K562 (cell line): ENCODE measurements around the gene RNF41. TPM values are rescaled to one million over a fixed set of nuclear protein-coding genes. Genes with fewer than 3 reads are reported as not detected.
A peak's percentile ranks its signal among the peaks of the same experiment; 100 is the strongest.

ENCODE experiments used
- CHD7 ChIP-seq: fragments of 200-600 bp; sonication (generic); IDR thresholded peaks from one replicate; pipeline ENCODE4 v1.6.1; 2012; ENCODE audit warnings: mild to moderate bottlenecking, low read depth, low read length, inconsistent platforms
- DMBX1 ChIP-seq: fragments of 250-450 bp; sonication (Bioruptor Pico); IDR thresholded peaks from 2 replicates; pipeline ENCODE4 v1.8.0; 2022; ENCODE audit warnings: inconsistent platforms, mild to moderate bottlenecking, moderate library complexity, borderline replicate concordance
- RAD21 ChIP-seq, 2 experiments: fragments of 250-450 bp in 1 of 2; fragments of 450-650 bp in 1 of 2; sonication (Bioruptor Pico) in 1 of 2; formaldehyde crosslinking in 1 of 2; IDR thresholded peaks in 1 of 2; conservative IDR thresholded peaks in 1 of 2; 2 replicates each; pipeline versions ENCODE4 v1.4.0 to v1.8.0; 2020 to 2022; ENCODE audit warnings: mild to moderate bottlenecking in 2 of 2, moderate library complexity in 1 of 2
- REST ChIP-seq, 2 experiments: fragments of 450-650 bp; formaldehyde crosslinking in 1 of 2; IDR thresholded peaks; 2 replicates each; pipeline versions ENCODE4 v1.4.0 to v1.6.1; 2014 to 2020; ENCODE audit warnings: mild to moderate bottlenecking in 2 of 2, borderline replicate concordance in 1 of 2, low read depth in 1 of 2
- TEAD2 ChIP-seq: fragments of 450-650 bp; IDR thresholded peaks from 2 replicates; pipeline ENCODE4 v1.6.1; 2016; ENCODE audit warnings: missing genetic modification characterization, control low read depth, missing compliant biosample characterization
- TRIM24 ChIP-seq, 2 experiments: fragments of 450-650 bp; IDR thresholded peaks; 2 replicates each; pipeline ENCODE4 v1.6.1; 2016
- polyA plus RNA-seq, 8 experiments: library from polyadenylated mRNA; depleted of rRNA in 4 of 8; stranded (reverse) in 5 of 8; unstranded in 3 of 8; fragments of >200 nt; fragmentation: Nextera tagmentation in 2 of 8; fragmentation: Illumina TruSeq in 1 of 8; extraction: Ambion mirVana in 2 of 8; extraction: Trizol in 1 of 8; gene quantifications; 2 replicates each; pipeline versions ENCODE4 v1.2.1 to v1.2.3, GENCODE V29; 2011 to 2014; ENCODE audit warnings: inconsistent platforms in 1 of 8, missing spikeins in 1 of 8
- total RNA-seq, 7 experiments: library from RNA; depleted of rRNA in 6 of 7; stranded (reverse); fragments of >200 nt in 6 of 7; fragmentation: Illumina TruSeq in 2 of 7; extraction: Trizol in 2 of 7; gene quantifications; 2 replicates each; pipeline versions ENCODE4 v1.2.1 to v1.2.3, GENCODE V29; 2011 to 2021; ENCODE audit warnings: low replicate concordance in 1 of 7

The RNF41 gene
- total and polyA plus RNA-seq, 9 of the 15 experiments (the other 6 are each of a cell fraction or from before 2014, with no cell fraction given), result 28.2 to 46.8 (median 33.8) TPM

- TF ChIP-seq REST (IDR thresholded peaks at IDR 0.05; ENCODE audit: borderline replicate concordance) (peak; percentile 51), REST (CRISPR knock-in tag; IDR thresholded peaks at IDR 0.05; ENCODE audit: low read depth) (no peak), TRIM24 (IDR thresholded peaks at IDR 0.05) (0 out of 4 replicates have a peak, but pooled peaks of 1 of the 2 experiments have one; percentile 15), RAD21 (CRISPR knock-in tag; conservative IDR thresholded peaks at IDR 0.05 in 1 of 2, IDR thresholded peaks at IDR 0.05 in 1 of 2) (peak; percentile 14 to 34; a peak in 1 of 4 replicates), TEAD2 (tag) (peak; percentile 99), CHD7 (peak; percentile 42), DMBX1 (CRISPR knock-in tag) (peak; percentile 52; the same call in 1 of the 2 replicates)
Measured at GRCh38 chr12:56157201-56158028, 64.3 kb downstream of the RNF41 start (continued).
